NCI-H748 treated with DMSO at 0.1 percent for 48 hours (cell line): Measurements from ENCODE around the gene A4GALT.
A peak's percentile ranks its signal among the peaks of the same experiment; 100 is the strongest.
"Not testable (repeated sequence)": the region's sequence is repeated elsewhere in the genome, so short reads cannot be mapped to it uniquely, and the experiment has no call there.

ENCODE experiments used
- DNase-seq: peaks from one replicate; lab custom pipeline; 2025; lab: John Stamatoyannopoulos, UW

A4GALT gene

DNA sequence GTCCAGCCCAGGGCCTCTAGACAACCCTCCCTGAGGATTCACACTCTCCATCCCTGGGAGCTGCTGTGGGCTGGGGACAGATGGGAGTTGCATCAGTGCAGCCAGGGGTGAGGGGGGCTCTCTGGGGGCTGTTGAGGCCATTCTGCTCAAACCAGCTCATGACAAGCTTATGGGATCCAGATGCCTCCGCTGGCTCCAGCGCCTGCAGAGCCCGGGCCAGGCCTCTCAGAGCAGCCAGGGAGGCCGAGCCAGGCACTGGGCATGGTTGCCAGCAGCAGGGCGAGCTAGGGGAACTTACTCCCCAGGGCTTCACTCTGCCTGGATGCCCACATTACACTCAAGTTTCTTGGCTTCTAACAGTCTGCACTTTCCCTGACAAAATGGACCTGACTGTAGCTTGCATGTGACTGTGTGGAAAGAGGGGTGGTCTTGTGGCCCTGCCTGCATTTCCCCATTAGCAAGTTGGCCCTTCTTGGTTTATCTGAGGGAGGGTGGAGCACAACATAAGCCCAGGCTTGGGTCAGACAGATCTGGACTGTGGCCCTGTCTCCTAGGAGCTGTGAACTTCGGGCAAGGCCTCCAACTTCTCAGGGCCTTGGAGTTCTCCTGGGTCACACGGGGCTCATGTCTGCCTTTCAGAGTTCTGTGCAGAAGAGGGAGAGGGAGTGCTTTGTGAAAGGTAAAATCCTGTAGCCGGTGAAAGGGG is 36.9 kb downstream of the A4GALT start:
- DNase-seq: no peak

- DNase-seq: no peak
Observed at GRCh38 chr22:42682113-42682851, 38.4 kb downstream of the A4GALT start.

- no peak for DNase-seq
Observed at GRCh38 chr22:42680648-42681047, 40.0 kb downstream of the A4GALT start.

DNA sequence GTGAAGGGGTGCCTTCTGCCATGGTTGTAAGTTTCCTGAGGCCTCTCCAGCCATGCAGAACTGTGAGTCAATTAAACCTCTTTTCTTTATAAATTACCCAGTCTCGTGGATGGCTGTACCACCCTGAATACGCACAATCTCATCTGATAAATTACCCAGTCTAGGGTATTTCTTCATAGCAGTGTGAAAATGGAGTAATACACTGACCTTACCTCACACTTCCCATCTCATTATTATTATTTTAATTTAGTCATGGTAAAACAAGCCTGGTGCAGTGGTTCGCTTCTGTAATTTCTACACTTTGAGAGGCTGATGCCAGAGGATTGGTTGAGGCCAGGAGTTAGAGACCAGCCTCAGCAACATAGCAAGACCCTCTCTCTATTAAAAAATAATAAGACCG is 41.0 kb downstream of the A4GALT start:
- DNase-seq: no peak

GRCh38 chr22:42678894-42679293 is 41.8 kb downstream of the A4GALT start:
- no peak for DNase-seq

DNA sequence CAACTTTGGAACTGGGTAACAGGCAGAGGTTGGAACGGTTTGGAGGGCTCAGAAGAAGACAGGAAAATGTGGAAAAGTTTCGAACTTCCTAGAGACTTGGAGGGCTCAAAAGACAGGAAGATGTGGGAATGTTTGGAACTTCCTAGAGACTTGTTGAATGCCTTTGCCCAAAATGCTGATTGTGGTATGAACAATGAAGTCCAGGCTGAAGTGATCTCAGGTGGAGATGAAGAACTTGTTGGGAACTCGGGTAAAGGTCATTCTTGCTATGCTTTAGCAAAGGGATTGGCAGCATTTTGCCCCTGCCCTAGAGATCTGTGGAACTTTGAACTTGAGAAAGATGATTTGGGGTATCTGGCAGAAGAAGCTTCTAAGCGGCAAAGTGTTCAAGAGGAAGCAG is 42.7 kb downstream of the A4GALT start:
- DNase-seq: not testable (repeated sequence)

DNA sequence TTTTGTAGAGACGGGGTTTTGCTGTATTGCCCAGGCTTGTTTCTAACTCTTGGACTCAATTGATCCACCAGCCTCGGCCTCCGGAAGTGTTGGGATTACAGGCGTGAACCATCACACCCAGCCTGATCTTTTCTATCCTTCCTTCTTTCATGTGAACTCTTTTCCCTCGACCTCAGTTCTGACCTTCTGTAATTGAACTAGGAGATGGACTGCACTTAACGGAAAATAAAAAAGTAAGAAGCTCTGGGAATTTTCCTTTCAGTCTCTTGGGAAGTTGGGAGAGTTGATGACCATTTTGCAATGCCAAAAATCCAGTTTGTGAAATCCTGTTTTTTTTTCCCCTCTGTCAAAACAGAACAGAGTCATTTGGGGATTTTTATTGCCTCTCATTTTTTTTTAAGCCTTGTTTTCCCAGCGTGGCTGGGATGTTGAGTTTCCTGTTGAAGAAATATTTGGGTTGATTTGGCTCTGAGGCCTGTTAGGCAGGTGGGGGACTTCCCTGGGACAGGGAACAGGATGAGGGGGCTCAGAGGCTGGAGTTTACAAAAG is 44.5 kb downstream of the A4GALT start:
- no peak for DNase-seq

- DNase-seq: no peak
Observed at GRCh38 chr22:42673898-42674401, 46.7 kb downstream of the A4GALT start.

GRCh38 chr22:42673071-42673470 is 47.6 kb downstream of the A4GALT start:
- DNase-seq: not testable (repeated sequence)

DNA sequence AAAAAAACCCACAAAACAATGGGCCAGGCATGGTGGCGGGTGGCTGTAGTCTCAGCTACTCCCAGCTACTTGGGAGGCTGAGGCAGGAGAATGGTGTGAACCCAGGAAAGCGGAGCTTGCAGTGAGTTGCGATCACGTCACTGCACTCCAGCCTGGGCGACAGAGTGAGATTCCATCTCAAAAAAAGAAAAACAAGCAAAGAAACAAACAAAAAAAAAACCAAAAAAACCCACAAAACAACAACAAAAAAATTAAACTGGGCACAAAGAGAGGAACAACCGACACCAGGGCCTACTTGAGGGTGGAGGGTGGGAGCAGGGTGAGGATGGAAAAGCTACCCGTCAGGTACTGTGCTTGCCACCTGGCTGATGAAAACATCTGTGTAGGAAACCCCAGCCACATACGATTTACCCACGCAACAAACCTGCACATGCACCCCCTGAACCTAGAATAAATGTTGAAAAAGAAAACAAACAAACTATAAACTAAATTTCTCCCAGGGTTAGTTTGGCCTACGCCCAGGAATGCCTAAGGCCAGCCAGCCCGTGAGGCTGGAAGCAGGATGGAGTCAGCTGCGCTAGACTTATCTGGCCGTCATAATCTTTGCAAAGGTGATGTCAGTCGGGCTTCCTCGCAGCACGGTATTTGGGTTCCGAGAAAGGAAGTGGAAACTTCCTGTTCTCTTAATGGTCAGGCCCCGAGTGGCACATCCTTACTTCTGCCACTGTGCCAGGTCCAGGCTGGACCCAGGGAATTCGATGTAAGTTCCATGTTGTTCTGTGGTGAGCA is 49.6 kb downstream of the A4GALT start:
- DNase-seq: no peak

- no peak for DNase-seq
Observed at GRCh38 chr22:42670046-42670445, 50.6 kb downstream of the A4GALT start.

DNA sequence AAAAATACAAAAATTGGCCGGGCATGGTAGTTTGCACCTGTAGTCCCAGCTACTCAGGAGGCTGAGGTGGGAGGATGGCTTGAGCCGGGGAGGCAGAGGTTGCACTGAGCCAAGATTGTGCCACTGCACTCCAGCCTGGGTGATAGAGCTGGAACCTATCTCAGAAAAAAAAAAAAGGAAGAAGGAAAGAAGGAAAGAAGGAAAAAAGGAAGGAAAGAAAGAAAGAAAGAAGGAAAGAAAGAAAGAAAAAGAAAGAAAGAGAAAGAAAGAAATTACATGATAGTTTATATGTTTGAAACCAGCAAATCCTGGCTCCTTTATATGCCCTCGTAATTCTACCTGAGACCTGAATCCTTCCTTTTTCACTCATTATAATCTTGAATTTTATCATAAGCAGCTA is 54.3 kb downstream of the A4GALT start:
- not testable (repeated sequence) for DNase-seq

- no peak for DNase-seq
Observed at GRCh38 chr22:42664976-42665831, 55.5 kb downstream of the A4GALT start.

DNA sequence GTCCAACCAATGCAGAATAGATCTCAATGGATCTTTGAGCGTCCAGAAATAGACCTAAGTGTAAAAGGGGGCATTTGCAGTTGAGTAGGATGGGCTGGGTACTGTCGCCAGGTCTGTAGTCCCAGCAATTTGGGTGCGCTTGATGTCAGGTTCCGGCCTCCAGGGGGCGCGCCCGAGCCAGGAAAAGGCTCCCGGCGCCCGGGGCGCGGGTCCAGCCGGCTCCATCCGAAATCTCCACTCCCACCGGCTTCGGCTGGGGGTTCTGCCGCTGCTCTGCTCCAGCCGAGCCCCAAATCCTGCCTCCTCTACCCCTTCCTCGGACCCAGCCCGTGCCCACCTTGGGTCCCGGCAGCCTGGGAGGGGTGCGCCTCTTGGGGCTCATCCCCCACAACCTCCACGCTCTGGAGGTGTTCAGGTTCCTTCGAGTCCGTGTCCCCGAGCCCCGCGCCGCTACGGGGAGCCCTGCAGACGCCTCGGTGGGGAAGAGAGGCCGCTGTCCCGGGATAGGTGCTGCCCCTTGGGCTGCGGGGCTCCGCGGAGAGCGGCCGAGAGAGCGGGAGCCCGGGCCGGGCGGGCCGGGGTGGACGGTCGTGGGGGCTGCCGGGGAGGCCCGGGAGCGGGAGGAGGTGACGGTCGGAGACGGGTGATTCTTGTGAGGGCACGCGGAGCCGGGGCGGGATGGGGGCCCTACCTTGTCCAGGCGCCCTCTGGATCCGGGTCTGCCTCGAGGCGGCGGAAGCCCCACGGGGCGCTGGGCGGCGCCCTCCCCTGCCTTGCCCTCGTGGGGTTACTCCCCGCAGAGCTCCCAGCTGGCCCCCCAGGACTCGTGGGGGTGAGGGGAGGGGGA is 58.5 kb downstream of the A4GALT start:
- DNase-seq: peak; percentile 74

DNA sequence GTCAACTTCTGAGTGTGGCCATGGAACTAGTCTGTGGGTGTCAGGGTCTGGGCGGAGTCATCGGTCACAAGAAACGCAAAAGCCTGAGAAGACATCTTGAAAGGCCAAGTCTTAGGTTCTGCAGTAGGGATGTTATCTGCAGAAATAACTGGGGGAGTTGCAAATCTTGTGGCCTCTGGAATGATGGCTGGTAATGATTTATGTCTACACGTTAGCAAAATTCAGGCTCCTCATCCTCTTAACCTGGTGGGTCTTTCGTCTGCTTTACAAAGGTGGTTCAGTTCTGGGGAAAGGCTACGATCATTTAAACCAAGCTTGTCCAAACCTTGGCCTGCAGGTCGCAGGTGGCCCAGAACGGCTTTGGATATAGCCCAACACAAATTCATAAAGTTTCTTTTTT is 64.1 kb downstream of the A4GALT start:
- no peak for DNase-seq

- DNase-seq: peak; percentile 69
Observed at GRCh38 chr22:42655693-42656092, 65.0 kb downstream of the A4GALT start.

GRCh38 chr22:42654436-42655073 is 66.1 kb downstream of the A4GALT start:
- DNase-seq: no peak

GRCh38 chr22:42653999-42654398 is 66.7 kb downstream of the A4GALT start:
- DNase-seq: no peak

DNA sequence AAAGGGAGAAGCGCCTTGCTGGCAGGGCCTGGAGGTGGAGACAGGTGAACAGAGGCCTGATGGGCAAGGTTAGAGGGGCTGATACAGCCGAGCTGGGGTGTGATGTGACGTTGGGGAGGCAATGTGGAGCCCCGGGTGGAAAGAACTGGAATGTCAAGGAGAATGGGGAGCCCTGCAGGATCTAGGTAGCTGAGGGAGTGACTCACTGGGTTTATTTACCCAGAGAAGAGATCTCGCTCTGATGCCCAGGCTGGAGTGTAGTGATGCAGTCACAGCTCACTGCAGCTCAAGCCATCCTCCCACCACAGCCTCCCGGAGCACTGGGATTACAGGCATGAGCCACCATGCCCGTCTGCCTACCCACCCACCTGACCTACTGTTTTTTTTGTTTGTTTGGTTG is 69.5 kb downstream of the A4GALT start:
- DNase-seq: no peak
